ENCODE data around the gene CIDEC.
"Not testable (repeated sequence)": the region's sequence is repeated elsewhere in the genome, so short reads cannot be mapped to it uniquely, and the experiment has no call there.

CIDEC gene

GRCh38 chr3:9903904-9904303 is 23.9 kb upstream of the CIDEC start:
- no peak overlapping the region for H2AFZ ChIP-seq (ENCODE audit: low read depth, low read length)
- no peak overlapping the region for H3K9ac ChIP-seq (ENCODE audit: low read length)
- H3K4me3 ChIP-seq (ENCODE audit: low read length), result no peak overlapping the region

GRCh38 chr3:9903238-9903624 is 23.2 kb upstream of the CIDEC start:
- no peaks in the 10 kb centered on the region for H3K27me3 ChIP-seq (ENCODE audit: low read depth, low read length)
- H3K27ac ChIP-seq (ENCODE audit: low read length), result no peak overlapping the region
- no peak overlapping the region for H3K9ac ChIP-seq (ENCODE audit: low read length)
- TF ChIP-seq CTCF (IDR thresholded peaks at IDR 0.05; ENCODE audit: low read depth, low read length) (no peak), EZH2phosphoT487 (IDR thresholded peaks at IDR 0.05; ENCODE audit: low read depth) (no peak)
- no peak overlapping the region for H3K4me3 ChIP-seq (ENCODE audit: low read length)
- no peak overlapping the region for H3K4me2 ChIP-seq (ENCODE audit: low read length)
- no peaks in the 10 kb centered on the region for H3K79me2 ChIP-seq (ENCODE audit: low read length)
- H2AFZ ChIP-seq (ENCODE audit: low read depth, low read length), result no peak overlapping the region
- no peaks in the 10 kb centered on the region for H3K4me1 ChIP-seq (ENCODE audit: low read length)
- no peaks in the 10 kb centered on the region for H3K36me3 ChIP-seq (replicated peaks; ENCODE audit: low read depth, low read length)
- H4K20me1 ChIP-seq (ENCODE audit: insufficient read depth, low read length), result no peaks in the 10 kb centered on the region
- H3K9me3 ChIP-seq (ENCODE audit: insufficient read depth, low read length), result no peaks in the 10 kb centered on the region

More at GRCh38 chr3:9903904-9904303, 23.9 kb upstream of the CIDEC start:
- Histone ChIP-seq H4K20me1 (ENCODE audit: insufficient read depth, low read length) (no peaks in the 10 kb centered on the region), H3K4me1 (ENCODE audit: low read length) (peaks cover under 1% of the 10 kb centered on the region; the same call in 1 of the 2 replicates), H3K36me3 (replicated peaks; ENCODE audit: low read depth, low read length) (no peaks in the 10 kb centered on the region), H3K79me2 (ENCODE audit: low read length) (no peaks in the 10 kb centered on the region), H3K4me2 (ENCODE audit: low read length) (no peak overlapping the region), H3K27ac (ENCODE audit: low read length) (no peak overlapping the region), H3K27me3 (ENCODE audit: low read depth, low read length) (no peaks in the 10 kb centered on the region), H3K9me3 (ENCODE audit: insufficient read depth, low read length) (no peaks in the 10 kb centered on the region)
- TF ChIP-seq EZH2phosphoT487 (IDR thresholded peaks at IDR 0.05; ENCODE audit: low read depth), result no peak
- TF ChIP-seq CTCF (IDR thresholded peaks at IDR 0.05; ENCODE audit: low read depth, low read length), result no peak

GRCh38 chr3:9902372-9903237 is 22.6 kb upstream of the CIDEC start, which contains the start of gene IL17RE:
Gene IL17RE, plus strand, starts transcription at chr3:9902848. Its CDS starts 85 bp downstream, at chr3:9902933.
- Histone ChIP-seq H3K27me3 (ENCODE audit: low read depth, low read length) (no peaks in the 10 kb centered on the region), H3K36me3 (replicated peaks; ENCODE audit: low read depth, low read length) (no peaks in the 10 kb centered on the region), H3K4me3 (ENCODE audit: low read length) (no peak within 1 kb of the TSS), H3K9me3 (ENCODE audit: insufficient read depth, low read length) (no peaks in the 10 kb centered on the region), H4K20me1 (ENCODE audit: insufficient read depth, low read length) (0 out of 2 replicates have a peak, but pooled peaks cover 1% of the 10 kb centered on the region), H3K9ac (ENCODE audit: low read length) (no peak within 1 kb of the TSS), H3K79me2 (ENCODE audit: low read length) (no peaks in the 10 kb centered on the region), H3K27ac (ENCODE audit: low read length) (no peak within 1 kb of the TSS), H2AFZ (ENCODE audit: low read depth, low read length) (no peak within 1 kb of the TSS), H3K4me1 (ENCODE audit: low read length) (no peaks in the 10 kb centered on the region), H3K4me2 (ENCODE audit: low read length) (no peak within 1 kb of the TSS)
- TF ChIP-seq EZH2phosphoT487 (IDR thresholded peaks at IDR 0.05; ENCODE audit: low read depth) (no peak), CTCF (IDR thresholded peaks at IDR 0.05; ENCODE audit: low read depth, low read length) (no peak)

- Histone ChIP-seq H3K36me3 (replicated peaks; ENCODE audit: low read depth, low read length) (no peaks in the 10 kb centered on the region), H3K4me2 (ENCODE audit: low read length) (no peak overlapping the region), H3K4me3 (ENCODE audit: low read length) (no peak overlapping the region), H4K20me1 (ENCODE audit: insufficient read depth, low read length) (0 out of 2 replicates have a peak, but pooled peaks cover 3% of the 10 kb centered on the region), H3K79me2 (ENCODE audit: low read length) (no peaks in the 10 kb centered on the region), H3K9ac (ENCODE audit: low read length) (no peak overlapping the region), H2AFZ (ENCODE audit: low read depth, low read length) (no peak overlapping the region), H3K9me3 (ENCODE audit: insufficient read depth, low read length) (no peaks in the 10 kb centered on the region), H3K27me3 (ENCODE audit: low read depth, low read length) (no peaks in the 10 kb centered on the region), H3K4me1 (ENCODE audit: low read length) (no peaks in the 10 kb centered on the region), H3K27ac (ENCODE audit: low read length) (no peak overlapping the region)
- no peak for TF ChIP-seq CTCF (IDR thresholded peaks at IDR 0.05; ENCODE audit: low read depth, low read length)
- no peak for TF ChIP-seq EZH2phosphoT487 (IDR thresholded peaks at IDR 0.05; ENCODE audit: low read depth)
Measured at GRCh38 chr3:9901967-9902366, 21.9 kb upstream of the CIDEC start.

- H3K27me3 ChIP-seq (ENCODE audit: low read depth, low read length); H3K9me3 ChIP-seq (ENCODE audit: insufficient read depth, low read length); H3K79me2 ChIP-seq (ENCODE audit: low read length); H4K20me1 ChIP-seq (ENCODE audit: insufficient read depth, low read length); H3K4me1 ChIP-seq (ENCODE audit: low read length); H3K27ac ChIP-seq (ENCODE audit: low read length); H2AFZ ChIP-seq (ENCODE audit: low read depth, low read length); H3K36me3 ChIP-seq (replicated peaks; ENCODE audit: low read depth, low read length); H3K4me2 ChIP-seq (ENCODE audit: low read length); H3K4me3 ChIP-seq (ENCODE audit: low read length); H3K9ac ChIP-seq (ENCODE audit: low read length): not testable (repeated sequence)
Measured at GRCh38 chr3:9900965-9901415, 20.9 kb upstream of the CIDEC start.

Measured in OCI-LY3 (cell line).